SU-DHL-6 (cell line): ENCODE data around the gene ATRX.

Experiments
- H2AFZ ChIP-seq: fragments of 200-600 bp; sonication (generic); 2 replicates; pipeline ENCODE4 v1.6.1; 2014; ENCODE audit warnings: low read depth, mild to moderate bottlenecking, moderate library complexity, mixed read lengths, antibody characterized with exemption, low read length; ENCODE audit not compliant: severe bottlenecking
- H3F3A ChIP-seq: fragments of 200-600 bp; shearing (Covaris generic); 2 replicates; pipeline ENCODE4 v1.6.0; 2016; ENCODE audit warnings: antibody characterized with exemption, mild to moderate bottlenecking; ENCODE audit not compliant: insufficient read depth
- H3K27ac ChIP-seq: fragments of 200-600 bp; sonication (generic); 2 replicates; pipeline ENCODE4 v1.5.1; 2016; ENCODE audit warnings: low read depth, mild to moderate bottlenecking, low read length, moderate library complexity, mixed read lengths
- H3K27me3 ChIP-seq: fragments of 200-600 bp; sonication (generic), shearing (Covaris generic); 2 replicates; pipeline ENCODE4 v1.6.0; 2014; ENCODE audit warnings: mild to moderate bottlenecking, low read length
- H3K36me3 ChIP-seq: fragments of 200-600 bp; sonication (generic); 2 replicates; pipeline ENCODE4 v1.6.1; 2014; ENCODE audit warnings: mild to moderate bottlenecking, low read length, mixed read lengths
- H3K4me2 ChIP-seq: fragments of 300-600, 200-600 bp; shearing (Covaris generic), sonication (generic); 2 replicates; pipeline ENCODE4 v1.6.0; 2014; ENCODE audit warnings: low read length, low read depth, mild to moderate bottlenecking; ENCODE audit not compliant: poor library complexity, severe bottlenecking
- H3K4me3 ChIP-seq: fragments of 200-600 bp; sonication (generic); 2 replicates; pipeline ENCODE4 v1.5.1; 2014; ENCODE audit warnings: antibody characterized with exemption, low read length, mild to moderate bottlenecking, mixed read lengths; ENCODE audit not compliant: insufficient read depth, poor library complexity, severe bottlenecking
- H3K79me2 ChIP-seq: fragments of 200-600 bp; sonication (generic); 2 replicates; pipeline ENCODE4 v1.6.1; 2014; ENCODE audit warnings: mild to moderate bottlenecking, low read length, moderate library complexity; ENCODE audit not compliant: insufficient read depth
- H3K9ac ChIP-seq: fragments of 200-600 bp; sonication (generic); 2 replicates; pipeline ENCODE4 v1.7.0; 2014; ENCODE audit warnings: mild to moderate bottlenecking, low read length
- H3K9me2 ChIP-seq: fragments of 200-600 bp; sonication (generic); replicated peaks from 2 replicates; pipeline ENCODE4 v1.6.1; 2014; ENCODE audit warnings: low read length; ENCODE audit not compliant: insufficient read depth
- H3K9me3 ChIP-seq: fragments of 200-600 bp; sonication (generic); 2 replicates; pipeline ENCODE4 v1.6.1; 2014; ENCODE audit warnings: low read length, mixed read lengths; ENCODE audit not compliant: insufficient read depth
- H4K20me1 ChIP-seq: fragments of 200-600 bp; sonication (generic); 2 replicates; pipeline ENCODE4 v1.6.1; 2014; ENCODE audit warnings: low read depth, mild to moderate bottlenecking, antibody characterized with exemption, low read length, moderate library complexity, mixed read lengths
- CTCF ChIP-seq: fragments of 200-600 bp; sonication (generic); IDR thresholded peaks from one replicate; pipeline ENCODE4 v1.5.1; 2017; ENCODE audit warnings: antibody characterized with exemption, mild to moderate bottlenecking, low read length, moderate library complexity; ENCODE audit not compliant: insufficient read depth, poor library complexity, severe bottlenecking
- EZH2phosphoT487 ChIP-seq: fragments of 200-600 bp; sonication (generic), shearing (Covaris generic); conservative IDR thresholded peaks from 2 replicates; pipeline ENCODE4 v1.6.1; 2018; ENCODE audit warnings: mild to moderate bottlenecking, antibody characterized with exemption, low read length, moderate library complexity, mixed read lengths

ATRX gene

DNA sequence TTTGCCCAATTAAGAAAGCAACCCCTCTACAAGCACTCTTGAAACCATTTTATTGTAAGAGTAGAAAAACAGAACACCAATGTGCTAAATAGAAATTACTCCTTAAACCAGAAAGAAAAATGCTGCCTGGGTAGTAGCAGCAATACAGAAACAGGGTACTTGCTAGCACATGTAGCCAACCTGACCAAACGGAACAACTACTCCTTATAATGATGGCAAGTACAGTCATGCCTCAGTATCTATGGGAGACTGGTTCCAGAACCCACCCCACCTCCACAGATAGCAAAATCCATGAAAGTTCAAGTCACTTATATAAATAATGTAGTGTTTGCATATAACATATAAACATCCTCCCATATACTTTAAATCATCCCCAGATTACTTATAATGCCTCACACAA is 168.8 kb downstream of the ATRX start:
- Histone ChIP-seq H3K9me2 (no peaks in the 10 kb centered on the region), H3K27me3 (no peaks in the 10 kb centered on the region), H3K4me2 (no peak overlapping the region), H3K27ac (no peak overlapping the region), H3K79me2 (no peaks in the 10 kb centered on the region), H3F3A (no peaks in the 10 kb centered on the region), H2AFZ (no peak overlapping the region), H3K9me3 (no peaks in the 10 kb centered on the region), H3K9ac (no peak overlapping the region), H3K36me3 (peaks cover 6% of the 10 kb centered on the region; the same call in 1 of the 2 replicates), H4K20me1 (no peaks in the 10 kb centered on the region), H3K4me3 (no peak overlapping the region)
- no peak for TF ChIP-seq CTCF
- TF ChIP-seq EZH2phosphoT487, result no peak

GRCh38 chrX:77603635-77604336 is 182.2 kb downstream of the ATRX start:
- Histone ChIP-seq H3K4me3 (no peak overlapping the region), H2AFZ (no peak overlapping the region), H3K27ac (no peak overlapping the region), H4K20me1 (no peaks in the 10 kb centered on the region), H3K27me3 (no peaks in the 10 kb centered on the region), H3K9me3 (no peaks in the 10 kb centered on the region), H3K9me2 (no peaks in the 10 kb centered on the region), H3K36me3 (peaks cover 2% of the 10 kb centered on the region; the same call in 1 of the 2 replicates), H3K79me2 (no peaks in the 10 kb centered on the region), H3F3A (no peaks in the 10 kb centered on the region), H3K4me2 (no peak overlapping the region), H3K9ac (no peak overlapping the region)
- TF ChIP-seq CTCF (no peak), EZH2phosphoT487 (no peak)

DNA sequence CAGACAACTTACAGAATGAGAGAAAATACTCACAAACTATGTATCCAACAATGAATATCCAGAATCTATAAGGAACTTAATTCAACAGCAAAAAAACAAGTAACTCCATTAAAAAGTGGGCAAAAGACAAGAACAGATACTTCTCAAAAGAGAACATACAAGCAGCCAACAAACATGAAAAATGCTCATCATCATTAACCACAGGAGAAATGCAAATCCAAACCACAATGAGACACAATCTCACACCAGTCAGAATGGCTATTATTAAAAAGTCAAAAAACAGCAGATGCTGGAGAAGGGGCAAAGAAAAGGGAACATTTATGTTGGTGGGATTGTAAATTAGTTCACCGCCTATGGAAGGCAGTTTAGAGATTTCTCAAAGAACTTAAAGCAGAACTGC is 188.5 kb downstream of the ATRX start:
- H3K27me3 ChIP-seq, result no peaks in the 10 kb centered on the region
- H3K4me2 ChIP-seq, result no peak overlapping the region
- peaks cover 2% of the 10 kb centered on the region; the same call in 1 of the 2 replicates for H3K36me3 ChIP-seq

More for the DNA sequence above, 188.5 kb downstream of the ATRX start:
- Histone ChIP-seq H3K9me2 (no peaks in the 10 kb centered on the region), H3F3A (no peaks in the 10 kb centered on the region), H3K79me2 (no peaks in the 10 kb centered on the region), H4K20me1 (no peaks in the 10 kb centered on the region), H2AFZ (no peak overlapping the region), H3K27ac (no peak overlapping the region; the same call in 1 of the 2 replicates), H3K9me3 (no peaks in the 10 kb centered on the region), H3K4me3 (no peak overlapping the region), H3K9ac (no peak overlapping the region)
- TF ChIP-seq EZH2phosphoT487 (no peak), CTCF (no peak)
